HUES6 (cell line): Measurements from ENCODE around the gene CACNG4.

Experiments
- H3K27ac ChIP-seq: 2 replicates; pipeline ENCODE4 v1.7.0; 2013; ENCODE audit warnings: low read depth, mild to moderate bottlenecking, low read length, inconsistent platforms
- H3K27me3 ChIP-seq: 2 replicates; pipeline ENCODE4 v1.6.1; 2013; ENCODE audit warnings: low read length; ENCODE audit not compliant: control insufficient read depth, insufficient read depth
- H3K36me3 ChIP-seq: 2 replicates; pipeline ENCODE4 v1.6.1; 2013; ENCODE audit warnings: low read length; ENCODE audit not compliant: control insufficient read depth, insufficient read depth
- H3K4me1 ChIP-seq: 2 replicates; pipeline ENCODE4 v1.6.1; 2013; ENCODE audit warnings: low read length; ENCODE audit not compliant: control insufficient read depth, insufficient read depth
- H3K4me3 ChIP-seq: 2 replicates; pipeline ENCODE4 v1.5.1; 2013; ENCODE audit warnings: low read depth, low read length
- H3K9ac ChIP-seq: one replicate; pipeline ENCODE4 v1.6.1; 2013; ENCODE audit warnings: mild to moderate bottlenecking, low read length
- H3K9me3 ChIP-seq: 2 replicates; pipeline ENCODE4 v1.6.1; 2013; ENCODE audit warnings: low read depth, low read length; ENCODE audit not compliant: control insufficient read depth, insufficient read depth

CACNG4 gene

GRCh38 chr17:66964930-66965800, 658 bp downstream of the CACNG4 start:
- peaks cover 76% of the 10 kb centered on the region for H3K27me3 ChIP-seq
- H3K4me1 ChIP-seq: peaks cover 9% of the 10 kb centered on the region
- H3K27ac ChIP-seq: no peak overlapping the region
- peak overlapping the region; percentile 90 for H3K4me3 ChIP-seq
- H3K36me3 ChIP-seq: no peaks in the 10 kb centered on the region
- peak overlapping the region; percentile 41 for H3K9ac ChIP-seq
- no peaks in the 10 kb centered on the region for H3K9me3 ChIP-seq

GRCh38 chr17:66965801-66966262, 1.3 kb downstream of the CACNG4 start:
- Histone ChIP-seq H3K36me3 (no peaks in the 10 kb centered on the region), H3K4me3 (peak overlapping the region; percentile 90), H3K27me3 (peaks cover 70% of the 10 kb centered on the region), H3K9ac (no peak overlapping the region), H3K27ac (no peak overlapping the region), H3K4me1 (peaks cover 9% of the 10 kb centered on the region), H3K9me3 (no peaks in the 10 kb centered on the region)

- Histone ChIP-seq H3K4me1 (peaks cover 9% of the 10 kb centered on the region), H3K9ac (no peak overlapping the region), H3K36me3 (no peaks in the 10 kb centered on the region), H3K9me3 (no peaks in the 10 kb centered on the region), H3K27me3 (peaks cover 67% of the 10 kb centered on the region), H3K27ac (no peak overlapping the region), H3K4me3 (peak overlapping the region; percentile 90)
Measured at GRCh38 chr17:66966298-66966697, 1.8 kb downstream of the CACNG4 start.

- no peaks in the 10 kb centered on the region for H3K36me3 ChIP-seq
- no peak overlapping the region for H3K9ac ChIP-seq
- H3K4me3 ChIP-seq: no peak overlapping the region
- no peak overlapping the region for H3K27ac ChIP-seq
- peaks cover 9% of the 10 kb centered on the region for H3K4me1 ChIP-seq
- peaks cover 66% of the 10 kb centered on the region for H3K27me3 ChIP-seq
- H3K9me3 ChIP-seq: no peaks in the 10 kb centered on the region
Measured at GRCh38 chr17:66966704-66967418, 2.4 kb downstream of the CACNG4 start.

- H3K27me3 ChIP-seq: peaks cover 55% of the 10 kb centered on the region
- H3K4me3 ChIP-seq: no peak overlapping the region
- peaks cover 9% of the 10 kb centered on the region for H3K4me1 ChIP-seq
- H3K9me3 ChIP-seq: no peaks in the 10 kb centered on the region
- H3K36me3 ChIP-seq: no peaks in the 10 kb centered on the region
- H3K27ac ChIP-seq: no peak overlapping the region
- H3K9ac ChIP-seq: no peak overlapping the region
Measured at GRCh38 chr17:66967837-66968543, 3.5 kb downstream of the CACNG4 start.

- peaks cover 2% of the 10 kb centered on the region; the same call in 1 of the 2 replicates for H3K4me1 ChIP-seq
- H3K9ac ChIP-seq: no peak overlapping the region
- no peak overlapping the region for H3K4me3 ChIP-seq
- no peak overlapping the region for H3K27ac ChIP-seq
- no peaks in the 10 kb centered on the region for H3K36me3 ChIP-seq
- H3K27me3 ChIP-seq: peaks cover 46% of the 10 kb centered on the region
- H3K9me3 ChIP-seq: no peaks in the 10 kb centered on the region
Measured at GRCh38 chr17:66968916-66969315, 4.4 kb downstream of the CACNG4 start.

- Histone ChIP-seq H3K27me3 (peaks cover 38% of the 10 kb centered on the region), H3K4me1 (no peaks in the 10 kb centered on the region), H3K9me3 (no peaks in the 10 kb centered on the region), H3K9ac (no peak overlapping the region), H3K4me3 (no peak overlapping the region), H3K36me3 (no peaks in the 10 kb centered on the region), H3K27ac (no peak overlapping the region)
Measured at GRCh38 chr17:66970140-66970539, 5.6 kb downstream of the CACNG4 start.

- Histone ChIP-seq H3K4me1 (no peaks in the 10 kb centered on the region), H3K9ac (no peak overlapping the region), H3K27me3 (peaks cover 34% of the 10 kb centered on the region), H3K9me3 (no peaks in the 10 kb centered on the region), H3K4me3 (no peak overlapping the region), H3K36me3 (no peaks in the 10 kb centered on the region), H3K27ac (no peak overlapping the region)
Measured at GRCh38 chr17:66970797-66971196, 6.3 kb downstream of the CACNG4 start.

GRCh38 chr17:66971264-66971663, 6.8 kb downstream of the CACNG4 start:
- Histone ChIP-seq H3K9me3 (no peaks in the 10 kb centered on the region), H3K9ac (no peak overlapping the region), H3K27me3 (peaks cover 29% of the 10 kb centered on the region), H3K4me3 (no peak overlapping the region), H3K27ac (no peak overlapping the region), H3K36me3 (no peaks in the 10 kb centered on the region), H3K4me1 (no peaks in the 10 kb centered on the region)

- Histone ChIP-seq H3K27ac (no peak overlapping the region), H3K36me3 (no peaks in the 10 kb centered on the region), H3K4me3 (no peak overlapping the region), H3K9me3 (no peaks in the 10 kb centered on the region), H3K9ac (no peak overlapping the region), H3K4me1 (peaks cover 2% of the 10 kb centered on the region; the same call in 1 of the 2 replicates), H3K27me3 (peaks cover 23% of the 10 kb centered on the region)
Measured at GRCh38 chr17:66971730-66972441, 7.4 kb downstream of the CACNG4 start.
